Erythroblast (primary cell): Measurements from ENCODE around the gene GFOD2.

Source experiments
- DNase-seq, 2 experiments: peaks; one replicate each; lab custom pipeline; 2025; lab: John Stamatoyannopoulos, UW
- GATA1 ChIP-seq: IDR thresholded peaks from 2 replicates; pipeline ENCODE4 v1.6.1; 2011; ENCODE audit warnings: low read depth, mild to moderate bottlenecking, control low read depth, low read length, moderate library complexity
- POLR2A ChIP-seq: IDR thresholded peaks from 2 replicates; pipeline ENCODE4 v1.6.1; 2011; ENCODE audit warnings: mild to moderate bottlenecking, low read length

Gene GFOD2

GRCh38 chr16:67651039-67651438 is 68.1 kb downstream of the GFOD2 start:
- DNase-seq, result no peak
- no peak for TF ChIP-seq POLR2A
- no peak for TF ChIP-seq GATA1

- no peak for DNase-seq
Observed at GRCh38 chr16:67650023-67650422, 69.1 kb downstream of the GFOD2 start.

GRCh38 chr16:67649494-67649931 is 69.6 kb downstream of the GFOD2 start:
- no peak for DNase-seq
- TF ChIP-seq GATA1 (no peak), POLR2A (no peak)

More at GRCh38 chr16:67650023-67650422, 69.1 kb downstream of the GFOD2 start:
- TF ChIP-seq POLR2A (no peak), GATA1 (no peak)

- DNase-seq, result no peak
- no peak for TF ChIP-seq GATA1
- TF ChIP-seq POLR2A, result no peak
Observed at GRCh38 chr16:67648764-67649407, 70.2 kb downstream of the GFOD2 start.

GRCh38 chr16:67648088-67648763 is 70.9 kb downstream of the GFOD2 start:
- TF ChIP-seq POLR2A (no peak), GATA1 (no peak)
- DNase-seq, result no peak

- no peak for TF ChIP-seq GATA1
- TF ChIP-seq POLR2A, result no peak
- DNase-seq, result no peak
Observed at GRCh38 chr16:67647681-67648080, 71.4 kb downstream of the GFOD2 start.

GRCh38 chr16:67647111-67647651 is 71.9 kb downstream of the GFOD2 start:
- DNase-seq, result no peak
- TF ChIP-seq GATA1, result no peak
- TF ChIP-seq POLR2A, result no peak

- DNase-seq, result no peak
- TF ChIP-seq GATA1, result no peak
- no peak for TF ChIP-seq POLR2A
Observed at GRCh38 chr16:67645397-67646121, 73.6 kb downstream of the GFOD2 start.

GRCh38 chr16:67644038-67644437 is 75.1 kb downstream of the GFOD2 start:
- no peak for DNase-seq
- TF ChIP-seq POLR2A (no peak), GATA1 (no peak)

GRCh38 chr16:67641779-67642708 is 77.1 kb downstream of the GFOD2 start:
- no peak for TF ChIP-seq GATA1
- TF ChIP-seq POLR2A, result no peak
- DNase-seq, result no peak

GRCh38 chr16:67637625-67638024 is 81.5 kb downstream of the GFOD2 start:
- no peak for DNase-seq
- TF ChIP-seq GATA1, result no peak
- no peak for TF ChIP-seq POLR2A

GRCh38 chr16:67636713-67637112 is 82.4 kb downstream of the GFOD2 start:
- TF ChIP-seq POLR2A (no peak), GATA1 (no peak)
- DNase-seq, result no peak

GRCh38 chr16:67632415-67633172 is 86.5 kb downstream of the GFOD2 start:
- DNase-seq, result no peak
- TF ChIP-seq GATA1 (no peak), POLR2A (no peak)
